ENCODE results near the gene PODN.

PODN gene

DNA sequence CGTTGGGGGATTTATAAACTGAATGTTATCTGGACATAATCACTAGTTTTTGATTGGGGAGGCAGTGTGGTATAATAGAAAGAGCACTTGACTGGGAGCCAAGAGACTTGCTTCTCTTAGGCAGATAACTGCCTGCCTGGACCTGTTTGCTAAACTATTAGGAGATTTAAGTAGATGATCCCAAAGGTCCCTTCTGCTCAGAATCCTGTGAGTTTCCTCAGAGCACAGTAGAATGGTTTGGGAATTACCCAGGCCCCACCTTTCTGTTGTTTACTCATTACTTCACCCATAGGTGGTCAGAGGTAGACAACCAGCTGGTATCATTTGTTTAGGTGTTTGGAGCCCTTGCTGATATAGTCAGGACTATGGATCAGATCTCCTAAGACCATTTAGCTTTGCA, 10.3 kb upstream of the PODN start:
- no peak for DNase-seq (ENCODE audit: low spot score)

DNA sequence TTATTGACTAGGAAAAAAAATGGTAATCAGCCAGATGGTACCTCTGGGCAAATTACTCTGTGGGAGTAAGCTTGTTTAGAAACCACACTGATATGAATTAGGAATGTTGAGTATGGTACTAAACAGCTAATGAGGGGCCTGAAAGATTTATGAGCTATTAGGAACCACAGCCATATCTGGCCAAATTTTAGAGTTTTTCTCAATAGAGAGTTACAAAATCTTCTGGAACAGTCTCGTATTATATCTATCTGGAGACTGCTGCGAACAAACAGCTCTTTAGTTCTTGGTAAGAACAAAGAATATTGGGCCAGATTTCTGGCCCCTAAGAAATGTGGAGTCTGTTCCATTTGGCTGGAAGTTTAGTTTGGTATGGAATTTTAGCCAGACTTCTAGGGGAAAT, 4.9 kb upstream of the PODN start:
- no peak for DNase-seq (ENCODE audit: low spot score)

DNA sequence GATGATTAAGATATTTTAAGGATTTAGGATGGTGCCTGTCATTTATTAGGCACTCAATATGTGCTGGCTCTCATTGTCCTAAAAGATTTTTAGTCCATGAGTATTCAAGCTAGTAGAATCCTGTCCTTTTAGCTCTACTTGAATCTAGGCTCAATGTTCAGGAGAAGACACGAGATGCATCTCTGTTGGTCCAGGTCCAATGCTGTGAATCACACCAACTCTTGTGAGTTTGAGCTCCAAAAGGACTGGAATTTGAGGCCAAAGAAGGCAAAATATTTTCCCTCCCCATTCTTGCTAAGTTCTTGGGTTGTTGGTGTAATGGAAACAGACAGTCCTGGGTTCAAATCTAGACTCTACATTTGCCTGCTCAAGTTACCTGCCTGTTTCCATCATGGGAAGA, 1.4 kb upstream of the PODN start:
- no peak for DNase-seq (ENCODE audit: low spot score)

DNA sequence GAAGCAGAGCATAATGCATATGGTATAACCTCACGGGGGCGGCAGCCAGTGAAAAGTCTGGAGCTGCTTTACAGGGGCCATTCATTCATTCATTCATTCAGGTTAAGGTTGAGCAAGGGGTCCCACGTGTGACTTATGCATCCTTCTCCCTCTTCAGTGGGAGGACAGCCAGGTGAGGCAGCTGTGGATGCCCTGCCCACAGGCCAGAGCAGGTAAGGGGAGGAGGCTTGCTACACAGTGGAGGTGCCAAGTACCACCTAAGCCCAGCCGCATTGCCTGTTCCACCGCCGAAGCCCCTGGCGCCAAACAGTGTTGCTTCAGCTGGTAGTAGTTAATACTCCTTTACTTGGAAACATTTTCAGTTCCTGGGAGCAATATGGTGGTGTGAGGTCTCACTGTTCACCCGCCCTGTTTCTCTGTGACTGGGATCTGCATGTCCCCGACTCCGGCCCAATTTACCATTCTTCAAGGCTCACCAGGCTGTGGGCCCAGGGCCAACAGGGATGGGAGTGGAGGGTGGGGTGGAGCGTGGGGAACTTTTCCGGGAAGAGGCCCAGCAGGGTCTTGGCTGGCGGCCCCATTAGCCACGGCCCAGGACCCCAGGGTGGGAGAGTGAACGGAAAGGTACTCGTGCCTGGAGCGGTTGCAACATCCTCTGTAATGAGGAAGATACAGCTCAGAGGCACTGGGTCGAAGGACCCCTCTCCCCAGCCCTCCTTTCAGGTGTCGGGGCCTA, 722 bp upstream of the PODN start:
- DNase-seq (ENCODE audit: low spot score) = no peak

DNA sequence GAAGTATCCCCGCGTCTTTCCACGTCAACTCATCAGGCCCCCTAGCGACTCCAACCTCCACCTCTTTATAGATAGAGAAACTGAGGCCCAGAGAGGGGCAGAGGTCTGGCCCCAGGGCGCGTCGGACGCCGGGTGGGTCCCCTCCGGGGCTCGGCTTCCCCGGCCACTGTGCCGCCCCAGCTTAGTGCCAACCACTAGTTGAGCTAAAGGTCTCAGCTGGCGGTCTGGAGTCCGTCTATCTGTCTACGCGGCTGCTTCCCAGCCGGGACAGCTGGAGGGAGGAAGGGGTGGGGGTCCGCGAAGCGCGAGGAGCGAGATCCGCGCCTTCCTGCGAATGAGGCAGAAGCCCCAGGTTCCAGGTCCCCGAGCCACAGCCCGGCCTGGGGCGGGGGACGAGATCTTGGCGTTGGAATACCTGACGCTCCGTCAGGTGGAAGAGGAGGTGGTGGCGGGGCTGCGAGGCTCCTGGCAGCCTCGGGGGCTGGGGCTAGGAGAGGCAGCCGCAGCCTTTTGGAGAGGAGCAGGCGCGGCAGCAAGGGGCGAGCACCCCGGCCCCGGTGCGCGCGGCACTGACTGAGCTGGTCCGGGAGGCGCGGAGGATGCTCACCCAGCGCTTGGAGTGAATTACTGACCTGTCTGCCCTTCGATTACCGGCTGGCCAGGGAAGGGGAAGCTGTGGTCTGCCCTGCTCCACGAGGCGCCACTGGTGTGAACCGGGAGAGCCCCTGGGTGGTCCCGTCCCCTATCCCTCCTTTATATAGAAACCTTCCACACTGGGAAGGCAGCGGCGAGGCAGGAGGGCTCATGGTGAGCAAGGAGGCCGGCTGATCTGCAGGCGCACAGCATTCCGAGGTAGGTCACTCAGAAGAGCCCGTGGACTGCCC, 937 bp downstream of the PODN start:
- DNase-seq (ENCODE audit: low spot score) = peak; percentile 25

DNA sequence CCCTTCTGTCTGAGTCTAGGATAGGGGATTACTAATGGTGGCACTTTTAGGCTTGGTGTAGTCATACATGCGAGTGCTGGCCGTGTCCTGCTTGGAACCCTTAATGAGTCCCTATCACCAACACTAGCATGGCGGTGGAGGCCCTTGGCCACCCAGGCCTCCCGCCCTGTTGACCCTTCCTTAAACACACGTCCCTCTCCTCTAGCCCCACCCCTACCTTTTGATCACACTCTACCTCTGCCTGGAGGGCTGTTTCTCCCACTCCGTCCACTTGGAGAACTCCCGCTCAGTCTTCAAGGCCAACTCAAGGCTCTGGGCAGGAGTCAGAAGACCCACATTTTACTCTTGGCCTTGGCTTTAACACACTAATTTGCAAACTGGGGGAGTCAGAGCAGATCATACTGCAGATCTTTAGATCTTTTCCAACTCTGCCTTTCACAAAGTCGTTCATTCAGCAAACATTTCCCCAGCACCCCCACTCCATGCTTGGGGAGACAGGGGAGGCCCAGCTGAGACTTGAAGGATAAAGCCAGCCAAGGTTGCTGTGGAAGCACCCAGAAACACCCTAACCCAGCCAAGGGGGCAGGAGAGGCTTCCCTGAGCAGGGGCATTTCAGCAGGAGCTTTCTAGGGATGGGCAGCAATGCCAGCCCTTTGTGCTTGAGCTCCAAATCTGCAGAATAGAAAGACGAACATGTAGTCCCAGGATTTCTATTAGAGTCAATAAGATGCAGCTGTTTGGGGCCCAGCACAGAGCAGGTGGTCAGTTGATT, 1.9 kb downstream of the PODN start:
- DNase-seq (ENCODE audit: low spot score) = peak; percentile 9

DNA sequence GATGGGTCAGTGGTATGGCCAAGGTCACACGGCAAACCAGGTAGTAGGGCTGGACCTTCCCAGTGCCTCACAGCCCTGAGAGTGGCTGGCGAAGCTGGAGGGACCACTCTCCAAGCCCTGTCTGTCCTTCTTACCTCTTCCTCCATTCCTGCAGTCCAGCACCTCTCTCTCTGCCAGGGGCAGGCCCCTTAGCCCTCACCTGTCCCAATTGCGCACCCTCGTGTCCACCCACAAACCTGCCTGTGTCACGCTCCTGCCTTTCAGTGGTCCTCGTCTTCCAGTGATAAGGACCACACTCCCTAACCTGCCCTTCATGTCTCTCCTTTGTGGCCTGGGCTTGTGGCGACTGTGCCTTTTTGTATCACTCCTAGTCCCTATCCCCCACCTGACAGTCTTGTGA, 3.4 kb downstream of the PODN start:
- peak; percentile 7 for DNase-seq (ENCODE audit: low spot score)

DNA sequence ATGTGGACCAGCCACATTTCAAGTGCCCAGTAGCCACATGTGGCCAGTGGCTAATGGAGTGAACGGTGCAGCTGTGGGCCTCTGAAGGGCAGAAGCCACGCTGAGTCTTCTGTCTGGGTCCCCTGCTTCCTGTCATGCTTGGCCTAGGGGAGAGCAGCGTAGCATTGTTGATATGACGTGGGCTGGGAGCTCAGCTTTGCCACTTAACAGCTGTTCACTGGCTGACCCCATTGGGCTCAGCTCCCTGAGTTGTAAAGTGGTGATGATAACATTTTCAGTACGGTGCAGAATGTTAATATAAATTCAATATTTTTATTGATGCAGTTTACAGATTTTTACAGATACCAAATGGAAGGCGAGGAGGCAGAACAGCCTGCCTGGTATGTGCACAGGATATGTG, 4.5 kb downstream of the PODN start:
- DNase-seq (ENCODE audit: low spot score) = peak; percentile 14

DNA sequence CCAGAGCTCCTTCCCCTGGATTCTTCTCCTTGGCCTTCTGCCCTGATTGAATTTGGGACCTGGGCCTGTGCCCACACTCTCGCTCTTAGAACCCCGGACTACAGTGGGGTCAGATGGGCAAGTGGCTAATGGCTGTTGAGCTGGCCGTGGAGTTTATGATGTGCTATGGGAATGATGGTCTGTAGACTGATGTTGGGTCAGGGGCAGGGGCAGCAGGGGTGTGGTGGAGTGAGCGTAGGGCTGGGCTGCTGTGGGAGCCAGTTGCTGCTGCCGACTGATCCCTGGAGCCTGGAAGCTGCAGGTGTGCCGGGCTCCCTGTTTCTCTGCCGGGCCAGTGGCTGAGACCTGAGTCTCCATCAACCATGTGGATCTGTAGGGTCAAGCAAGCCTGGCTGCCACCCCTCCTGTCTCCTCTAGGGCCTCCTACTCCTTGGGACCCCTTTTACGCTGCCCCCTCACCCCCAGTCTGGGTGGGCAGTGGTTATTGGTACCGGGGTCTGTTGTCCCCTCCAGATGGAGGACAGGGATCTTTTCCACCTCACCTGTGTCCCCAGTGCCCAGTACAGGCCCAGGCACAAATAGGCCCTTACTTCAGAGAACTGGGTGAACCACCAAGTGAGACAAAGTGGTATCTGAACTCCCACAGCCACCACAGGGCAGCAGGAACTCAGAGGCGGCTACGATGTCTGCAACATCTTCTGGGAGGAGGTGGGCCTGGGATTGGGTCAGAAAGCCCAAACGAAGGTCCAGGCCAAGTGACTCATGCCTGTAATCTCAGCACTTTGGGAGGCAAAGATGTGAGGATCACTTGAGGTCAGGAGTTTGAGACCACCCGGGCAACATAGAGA, 5.1 kb downstream of the PODN start:
- DNase-seq (ENCODE audit: low spot score) = peak; percentile 23

DNA sequence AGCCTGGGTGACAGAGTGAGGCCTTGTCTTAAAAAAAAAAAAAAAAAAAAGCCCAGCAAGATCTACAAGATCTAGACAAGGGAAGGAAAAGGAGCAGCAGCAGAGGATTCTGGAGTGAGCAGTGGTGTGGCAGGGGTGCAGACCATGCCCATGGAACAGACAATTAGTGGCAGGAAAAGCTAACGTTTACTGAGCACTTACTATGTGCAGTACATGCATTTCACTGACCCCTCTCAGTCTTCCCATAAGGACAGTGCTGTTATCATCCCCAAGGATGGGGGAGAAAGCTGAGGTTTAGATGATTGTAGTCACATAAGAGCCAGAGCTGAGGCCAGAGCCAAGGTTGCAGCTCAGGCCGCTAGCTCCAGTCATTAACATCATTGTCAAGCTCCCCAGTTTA, 5.9 kb downstream of the PODN start:
- DNase-seq (ENCODE audit: low spot score) = no peak

DNA sequence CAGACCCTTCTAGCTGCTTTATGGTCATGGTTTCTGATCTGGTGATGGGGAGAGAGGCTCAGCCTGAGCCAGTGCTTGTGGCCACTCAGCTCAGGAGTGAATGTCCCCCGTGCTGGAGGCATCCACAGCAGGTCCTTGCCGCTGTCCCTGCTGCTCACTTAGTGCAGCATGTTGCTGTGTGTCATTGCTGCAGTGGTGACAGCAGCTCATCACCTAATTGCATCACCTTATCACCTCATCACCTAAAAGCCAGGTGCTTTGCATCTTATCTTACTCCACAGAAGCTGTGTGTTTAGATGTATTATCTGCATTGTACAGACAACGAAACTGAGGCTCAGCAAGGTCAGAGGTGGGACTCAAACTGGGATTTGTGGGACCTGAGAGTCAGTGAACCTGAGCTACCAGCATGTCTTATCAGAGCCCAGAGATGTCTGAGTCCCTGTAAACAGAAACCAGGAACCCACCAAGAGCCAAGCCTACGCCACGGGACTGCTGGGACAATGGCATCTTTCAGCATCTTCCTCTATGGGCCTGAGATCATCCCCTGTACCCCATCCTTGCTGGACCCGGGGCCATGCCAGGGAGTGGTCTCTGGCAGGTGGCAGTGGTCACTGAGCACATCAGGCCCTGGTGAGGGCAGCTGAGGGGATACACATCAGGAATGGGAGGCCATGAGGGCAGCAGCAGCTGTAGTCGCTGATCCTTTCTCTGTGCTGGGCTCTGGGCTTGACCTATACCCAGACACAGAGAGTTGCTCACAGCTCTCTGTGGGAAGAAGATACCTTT, 6.5 kb downstream of the PODN start:
- DNase-seq (ENCODE audit: low spot score) = peak; percentile 12

DNA sequence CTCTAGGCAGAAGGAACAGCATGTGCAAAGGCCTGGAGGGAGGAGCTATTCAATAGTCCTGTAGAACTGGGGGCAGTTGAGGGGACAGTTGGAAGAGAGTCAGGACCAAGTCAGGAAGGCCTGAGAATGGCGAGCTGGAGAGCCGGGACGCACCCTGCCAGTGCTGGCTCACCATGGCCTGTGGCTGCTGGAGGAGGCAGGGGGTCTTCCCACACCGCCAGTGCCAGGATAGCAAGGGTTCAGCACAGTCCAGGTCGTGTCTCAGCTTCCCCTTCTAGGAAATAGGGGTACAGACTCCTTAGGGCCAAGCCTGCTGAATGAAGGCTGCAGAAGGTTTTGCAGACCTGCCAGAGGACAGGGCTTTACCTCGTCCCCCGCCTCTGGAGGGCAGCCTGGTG, 7.3 kb downstream of the PODN start:
- DNase-seq (ENCODE audit: low spot score) = peak; percentile 9

DNA sequence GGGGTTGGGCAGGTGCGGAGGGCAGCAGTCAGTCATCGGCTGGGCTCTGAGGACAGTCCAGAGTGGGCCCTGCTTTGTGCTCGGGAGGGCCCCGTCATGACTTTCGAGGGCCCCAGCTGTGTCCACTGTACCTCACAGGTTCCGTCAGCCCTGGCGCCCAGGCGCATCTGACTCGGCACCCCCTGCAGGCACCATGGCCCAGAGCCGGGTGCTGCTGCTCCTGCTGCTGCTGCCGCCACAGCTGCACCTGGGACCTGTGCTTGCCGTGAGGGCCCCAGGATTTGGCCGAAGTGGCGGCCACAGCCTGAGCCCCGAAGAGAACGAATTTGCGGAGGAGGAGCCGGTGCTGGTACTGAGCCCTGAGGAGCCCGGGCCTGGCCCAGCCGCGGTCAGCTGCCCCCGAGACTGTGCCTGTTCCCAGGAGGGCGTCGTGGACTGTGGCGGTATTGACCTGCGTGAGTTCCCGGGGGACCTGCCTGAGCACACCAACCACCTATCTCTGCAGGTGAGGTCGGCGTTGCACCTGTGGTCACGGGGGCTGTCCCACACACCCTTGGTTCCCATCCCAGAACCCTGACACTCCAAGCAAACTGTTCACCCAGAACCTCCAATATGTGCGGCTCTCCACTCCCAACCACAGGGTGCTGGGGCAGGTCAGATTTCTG, 7.8 kb downstream of the PODN start:
- peak; percentile 26 for DNase-seq (ENCODE audit: low spot score)

DNA sequence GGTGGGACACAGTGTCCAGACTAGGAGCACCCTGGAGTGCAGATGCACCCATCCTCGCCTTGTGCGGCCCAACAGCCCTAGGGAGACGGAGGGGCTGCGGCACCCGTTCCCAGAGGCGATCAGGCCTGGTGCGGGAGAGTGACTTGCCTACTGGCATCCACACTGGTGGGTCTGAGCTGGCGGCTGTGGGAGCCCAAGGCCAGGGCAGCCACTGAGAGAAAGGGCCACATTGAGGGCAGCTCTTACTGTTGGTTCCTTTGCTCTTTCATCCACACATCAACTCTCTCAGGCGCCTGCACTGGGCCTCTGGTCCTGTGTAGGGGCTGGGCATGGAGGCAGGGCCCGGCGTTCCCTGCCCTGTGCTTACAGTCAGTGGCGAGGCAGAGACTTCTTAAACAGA, 8.6 kb downstream of the PODN start:
- DNase-seq (ENCODE audit: low spot score) = peak; percentile 28

DNA sequence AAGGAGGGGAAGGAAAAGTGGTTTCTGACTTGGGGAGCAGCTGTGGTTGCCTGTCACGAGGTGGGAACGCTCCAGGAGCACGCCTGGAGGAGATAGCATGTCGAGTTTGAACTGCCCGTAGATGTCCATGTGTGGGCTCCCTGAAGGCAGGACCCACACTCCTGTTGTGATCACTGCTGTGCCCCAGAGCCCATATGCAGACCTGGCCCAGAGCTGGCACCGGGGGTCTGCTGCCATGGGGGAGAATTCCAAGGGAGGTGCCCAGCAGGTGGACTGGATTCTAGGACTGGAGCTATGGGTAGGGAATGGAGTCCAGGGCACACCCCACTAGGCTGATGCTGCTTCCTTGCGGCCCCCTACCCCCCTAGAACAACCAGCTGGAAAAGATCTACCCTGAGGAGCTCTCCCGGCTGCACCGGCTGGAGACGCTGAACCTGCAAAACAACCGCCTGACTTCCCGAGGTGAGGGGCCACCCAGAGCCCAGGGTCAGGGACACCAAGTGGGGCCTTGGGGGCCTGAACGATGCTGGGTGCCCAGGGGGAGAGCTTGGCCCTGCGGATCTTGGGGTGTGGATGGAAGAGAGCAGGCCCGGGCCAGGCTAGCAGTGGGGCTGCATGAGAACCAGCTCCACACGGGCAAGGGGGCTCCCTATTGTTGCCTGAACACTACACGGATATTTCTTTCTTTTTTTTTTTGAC, 9.3 kb downstream of the PODN start:
- peak; percentile 34 for DNase-seq (ENCODE audit: low spot score)

DNA sequence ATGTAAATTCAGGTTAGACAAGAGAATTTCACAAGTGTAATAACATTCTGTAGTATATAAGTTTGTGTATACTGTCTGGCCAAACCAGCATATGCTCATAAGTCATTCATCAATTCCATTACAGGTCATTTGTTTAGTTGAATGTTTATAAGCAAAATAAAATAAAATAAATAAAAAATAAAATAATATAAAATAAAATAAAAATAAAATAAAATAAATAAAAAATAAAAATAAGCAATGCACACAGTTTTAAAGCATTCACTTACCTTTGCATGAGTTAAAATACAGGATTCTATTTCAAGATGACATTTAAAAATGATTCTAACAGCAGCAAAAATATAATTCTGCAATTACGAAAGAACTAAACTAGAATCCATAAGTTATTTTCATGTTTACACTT, 9.9 kb downstream of the PODN start:
- DNase-seq (ENCODE audit: low spot score) = no peak

DNA sequence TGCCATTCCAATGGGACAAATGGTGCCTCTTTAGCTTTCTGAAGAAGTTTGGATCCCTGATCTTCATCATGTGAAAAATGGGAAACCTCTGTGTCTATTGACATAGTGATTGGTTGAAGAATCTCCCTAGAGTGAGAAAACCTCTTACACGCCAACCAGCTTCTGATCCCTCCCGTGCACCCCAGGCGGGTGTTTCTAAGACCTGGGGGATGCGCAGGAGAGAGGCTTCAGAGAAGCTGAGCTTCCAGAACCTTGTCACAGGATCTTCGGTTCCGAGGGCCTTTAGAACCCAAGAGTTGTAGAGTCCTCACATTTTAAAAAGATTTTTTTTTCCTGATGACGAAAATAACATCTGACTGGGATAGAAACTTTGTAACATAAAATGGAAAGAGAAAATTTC, 11.3 kb downstream of the PODN start:
- DNase-seq (ENCODE audit: low spot score) = no peak

DNA sequence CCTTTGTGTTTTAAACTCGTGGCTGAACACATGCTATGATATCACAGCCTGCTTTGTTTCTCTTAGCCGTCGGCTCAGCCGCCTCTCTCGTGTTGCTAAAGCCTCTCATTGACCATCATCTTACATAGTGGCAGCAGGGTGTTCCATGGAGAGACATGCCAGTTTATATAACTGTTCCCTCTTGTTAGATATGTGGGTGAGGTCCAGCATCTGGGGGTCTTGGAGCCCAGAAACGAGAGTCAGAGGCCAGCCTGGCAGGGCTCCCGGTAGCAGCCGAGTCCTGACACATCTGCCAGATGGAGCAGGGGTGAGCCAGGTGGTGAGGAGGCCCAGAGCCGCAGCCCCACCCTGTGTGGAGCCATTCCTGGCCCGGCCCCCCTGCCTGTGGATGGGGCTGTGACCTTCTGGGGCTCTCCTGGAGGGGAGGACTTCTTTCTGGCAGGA, 11.9 kb downstream of the PODN start:
- DNase-seq (ENCODE audit: low spot score) = peak; percentile 59

DNA sequence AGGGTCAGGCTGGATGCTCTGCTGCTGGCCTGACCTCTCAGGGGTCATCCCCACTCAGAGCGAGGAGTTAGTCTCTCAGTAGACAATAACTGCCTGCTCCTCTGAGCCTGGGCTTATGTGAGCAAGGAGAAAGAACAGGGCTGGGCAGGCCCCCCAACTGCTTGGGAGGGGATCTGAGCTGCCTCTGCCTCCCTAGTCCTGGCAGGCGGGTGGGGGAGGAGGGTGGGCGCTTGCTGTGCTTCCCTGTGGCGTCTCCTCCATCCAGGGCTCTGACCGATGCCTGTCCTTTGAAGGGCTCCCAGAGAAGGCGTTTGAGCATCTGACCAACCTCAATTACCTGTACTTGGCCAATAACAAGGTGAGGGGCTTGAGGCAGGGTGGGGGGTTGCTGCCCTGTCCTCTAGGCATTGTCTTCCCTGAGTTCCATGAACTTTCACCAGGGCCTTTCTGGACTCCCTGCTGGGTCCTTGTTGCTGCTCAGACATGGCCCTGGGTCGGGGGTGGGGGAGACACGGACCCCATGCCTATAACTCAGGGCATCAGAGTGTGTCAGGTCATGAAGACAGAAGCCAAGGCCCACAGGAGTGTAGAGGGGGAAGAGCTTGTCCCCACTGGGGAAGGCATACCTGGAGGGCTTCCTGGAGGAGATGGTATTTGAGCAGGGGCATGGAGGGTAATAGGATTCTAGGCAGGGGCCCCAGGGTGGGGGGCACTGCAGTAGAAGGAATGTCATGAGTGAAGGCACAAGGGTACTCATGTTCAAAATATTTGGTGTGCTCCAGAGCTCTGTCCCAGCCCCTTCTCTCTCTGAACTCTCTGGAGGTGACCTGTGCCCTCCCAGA, 12.5 kb downstream of the PODN start:
- peak; percentile 22 for DNase-seq (ENCODE audit: low spot score)

All from D341Med (cell line).